HCT116 (cell line): Measurements from ENCODE around the gene COA1. TPM values are rescaled to one million over a fixed set of nuclear protein-coding genes. Genes with fewer than 3 reads are reported as not detected.

Experiments used
- ATAC-seq: fragments of 200-7000 bp; cut with Tn5 transposase; 2 replicates; pipeline ENCODE4 v1.9.1; 2020; ENCODE audit warnings: mild to moderate bottlenecking, moderate library complexity
- BruUV-seq: library from RNA; stranded (reverse); fragments of 400-500 nt; replicated peaks from 2 replicates; lab custom pipeline; 2021; lab: Mats Ljungman, UMichigan
- CTCF ChIA-PET: fragments of 300-600 bp; sonication (Branson Sonifier 250); formaldehyde crosslinking; loops from one replicate; lab custom pipeline; 2021; ENCODE audit warnings: antibody characterized with exemption; lab: Charles Lee
- POLR2A ChIA-PET: fragments of 300-600, 350-600 bp; sonication (Branson Sonifier 250); formaldehyde crosslinking; loops from one replicate; lab custom pipeline; 2021; ENCODE audit warnings: antibody characterized with exemption; lab: Charles Lee
- RAD21 ChIA-PET, 2 experiments: fragments of 300-600 bp; sonication (Branson Sonifier 250); formaldehyde crosslinking; loops; one replicate each; lab custom pipeline; 2023; ENCODE audit warnings: low total read pairs in 2 of 2; ENCODE audit not compliant: uncharacterized antibody in 2 of 2, unreplicated experiment in 2 of 2, low non-redundant PET in 1 of 2; lab: Charles Lee
- DNase-seq: peaks from one replicate; pipeline ENCODE4 v3.0.0-alpha.2; 2010; ENCODE audit warnings: low read depth, low spot score
- H2AFZ ChIP-seq: fragments of 200-600 bp; shearing (Covaris generic), sonication (generic); 2 replicates; pipeline ENCODE4 v1.6.1; 2017; ENCODE audit warnings: low read depth, mixed run types, mixed read lengths, antibody characterized with exemption, low read length; ENCODE audit not compliant: poor library complexity, severe bottlenecking
- H3K27ac ChIP-seq: 2 replicates; pipeline ENCODE4 v1.5.1; 2012; ENCODE audit warnings: low read depth, low read length
- H3K27me3 ChIP-seq: fragments of 200-600 bp; sonication (generic); 2 replicates; pipeline ENCODE4 v1.6.1; 2016; ENCODE audit warnings: mixed run types, low read length, mixed read lengths; ENCODE audit not compliant: insufficient read depth
- H3K36me3 ChIP-seq, 2 experiments: fragments of 200-500 bp in 1 of 2; fragments of 200-600 bp in 1 of 2; sonication (Bioruptor generic) in 1 of 2; sonication (generic) in 1 of 2; 2 replicates each; pipeline versions ENCODE4 v1.5.1 to v1.6.1; 2014 to 2016; ENCODE audit warnings: low read length in 2 of 2, inconsistent platforms in 1 of 2, mixed read lengths in 1 of 2, mixed run types in 1 of 2; ENCODE audit not compliant: insufficient read depth in 2 of 2, control insufficient read depth in 1 of 2
- H3K4me1 ChIP-seq, 2 experiments: fragments of 200-600 bp in 1 of 2; sonication (generic) in 1 of 2; 2 replicates each; pipeline versions ENCODE4 v1.5.1 to v1.6.1; 2012 to 2017; ENCODE audit warnings: low read length in 2 of 2, inconsistent platforms in 1 of 2, mild to moderate bottlenecking in 1 of 2, mixed read lengths in 1 of 2, mixed run types in 1 of 2, moderate library complexity in 1 of 2; ENCODE audit not compliant: insufficient read depth in 2 of 2, control insufficient read depth in 1 of 2
- H3K4me2 ChIP-seq: fragments of 200-600 bp; sonication (generic); 2 replicates; pipeline ENCODE4 v1.6.1; 2017; ENCODE audit warnings: mixed run types, low read length, mixed read lengths
- H3K4me3 ChIP-seq, 2 experiments: fragments of 200-600 bp in 1 of 2; sonication (generic) in 1 of 2; replicated peaks in 1 of 2; 2 replicates each; pipeline ENCODE4 v1.5.1; 2011 to 2016; ENCODE audit warnings: low read length in 2 of 2, control low read depth in 1 of 2, low read depth in 1 of 2, mild to moderate bottlenecking in 1 of 2, mixed read lengths in 1 of 2, mixed run types in 1 of 2
- H3K79me2 ChIP-seq: fragments of 200-600 bp; sonication (generic); 2 replicates; pipeline ENCODE4 v1.6.1; 2017; ENCODE audit warnings: mild to moderate bottlenecking, mixed run types, low read length, moderate library complexity, mixed read lengths; ENCODE audit not compliant: insufficient read depth
- H3K9ac ChIP-seq: fragments of 200-600 bp; sonication (generic); 2 replicates; pipeline ENCODE4 v1.6.1; 2016; ENCODE audit warnings: low read length, mixed read lengths
- H3K9me2 ChIP-seq: fragments of 200-600 bp; sonication (generic), shearing (Covaris generic); 2 replicates; pipeline ENCODE4 v1.6.1; 2017; ENCODE audit warnings: mixed run types, mild to moderate bottlenecking, moderate library complexity; ENCODE audit not compliant: insufficient read depth
- H3K9me3 ChIP-seq, 2 experiments: fragments of 200-500 bp in 1 of 2; fragments of 200-600 bp in 1 of 2; sonication (Bioruptor generic) in 1 of 2; sonication (generic) in 1 of 2; 2 replicates each; pipeline ENCODE4 v1.6.1; 2014 to 2017; ENCODE audit warnings: low read length in 2 of 2, mixed read lengths in 2 of 2, inconsistent platforms in 1 of 2, low read depth in 1 of 2, mild to moderate bottlenecking in 1 of 2, mixed run types in 1 of 2, moderate library complexity in 1 of 2; ENCODE audit not compliant: control insufficient read depth in 1 of 2, insufficient read depth in 1 of 2
- H4K20me1 ChIP-seq: fragments of 200-600 bp; sonication (generic), shearing (Covaris generic); 2 replicates; pipeline ENCODE4 v1.6.1; 2017; ENCODE audit warnings: mixed run types, mild to moderate bottlenecking, moderate library complexity; ENCODE audit not compliant: insufficient read depth
- CBX3 ChIP-seq: IDR thresholded peaks from 2 replicates; pipeline ENCODE4 v1.6.1; 2012; ENCODE audit warnings: low read depth
- CEBPB ChIP-seq: IDR thresholded peaks from 2 replicates; pipeline ENCODE4 v1.6.1; 2012; ENCODE audit warnings: low read depth
- CTCF ChIP-seq, 3 experiments: fragments of 200-600 bp in 1 of 3; sonication (generic) in 1 of 3; IDR thresholded peaks in 2 of 3; conservative IDR thresholded peaks in 1 of 3; 2 replicates each; pipeline ENCODE4 v1.5.1; 2012 to 2017; ENCODE audit warnings: low read depth in 2 of 3, low read length in 2 of 3, antibody characterized with exemption in 1 of 3, borderline replicate concordance in 1 of 3, control low read depth in 1 of 3, mild to moderate bottlenecking in 1 of 3, mixed read lengths in 1 of 3, mixed run types in 1 of 3, moderate library complexity in 1 of 3; ENCODE audit not compliant: insufficient read depth in 1 of 3
- ELF1 ChIP-seq: IDR thresholded peaks from 2 replicates; pipeline ENCODE4 v1.6.1; 2012; ENCODE audit warnings: low read depth, borderline replicate concordance
- EZH2 ChIP-seq: fragments of 200-600 bp; sonication (generic); IDR thresholded peaks from 2 replicates; pipeline ENCODE4 v1.6.1; 2017; ENCODE audit warnings: antibody characterized with exemption, mixed run types
- FOSL1 ChIP-seq: IDR thresholded peaks from 2 replicates; pipeline ENCODE4 v1.6.1; 2012; ENCODE audit warnings: low read depth
- JUND ChIP-seq: IDR thresholded peaks from 2 replicates; pipeline ENCODE4 v1.6.1; 2012
- POLR2A ChIP-seq: IDR thresholded peaks from 2 replicates; pipeline ENCODE4 v1.7.0; 2011; ENCODE audit warnings: borderline replicate concordance; ENCODE audit not compliant: insufficient read depth, insufficient read length; ENCODE audit errors: extremely low read depth
- POLR2AphosphoS5 ChIP-seq: IDR thresholded peaks from 2 replicates; pipeline ENCODE4 v1.6.1; 2011; ENCODE audit warnings: mild to moderate bottlenecking, low read depth, low read length, moderate library complexity
- REST ChIP-seq: IDR thresholded peaks from 2 replicates; pipeline ENCODE4 v1.6.1; 2012; ENCODE audit warnings: low read depth
- SIN3A ChIP-seq: IDR thresholded peaks from 2 replicates; pipeline ENCODE4 v1.6.1; 2012; ENCODE audit warnings: low read depth
- SP1 ChIP-seq: IDR thresholded peaks from 2 replicates; pipeline ENCODE4 v1.6.1; 2012; ENCODE audit warnings: low read depth
- SRF ChIP-seq: IDR thresholded peaks from 2 replicates; pipeline ENCODE4 v1.6.1; 2012; ENCODE audit warnings: low read depth
- TCF7L2 ChIP-seq: IDR thresholded peaks from 2 replicates; pipeline ENCODE4 v1.7.0; 2011; ENCODE audit warnings: borderline replicate concordance, inconsistent platforms; ENCODE audit not compliant: insufficient read depth, insufficient read length; ENCODE audit errors: extremely low read depth
- YY1 ChIP-seq: IDR thresholded peaks from 2 replicates; pipeline ENCODE4 v1.6.1; 2011; ENCODE audit warnings: low read length, low read depth, moderate library complexity, mild to moderate bottlenecking; ENCODE audit not compliant: insufficient replicate concordance; ENCODE audit errors: extremely low read depth
- ZBTB33 ChIP-seq: IDR thresholded peaks from 2 replicates; pipeline ENCODE4 v1.6.1; 2011; ENCODE audit warnings: mild to moderate bottlenecking, low read length, moderate library complexity; ENCODE audit not compliant: insufficient replicate concordance; ENCODE audit errors: extremely low read depth
- ZFX ChIP-seq: fragments of 450-650 bp; IDR thresholded peaks from 2 replicates; pipeline ENCODE4 v1.6.1; 2017
- ZNF274 ChIP-seq: fragments of 200-500 bp; sonication (Bioruptor generic); IDR thresholded peaks from 2 replicates; pipeline ENCODE4 v1.6.1; 2014; ENCODE audit warnings: mild to moderate bottlenecking, low read depth, low read length, inconsistent platforms
- intact Hi-C: fragments of 100-400 bp; cut with micrococcal nuclease; formaldehyde crosslinking; loops from 2 replicates; pipeline ENCODE4 v1.10.0; 2022
- total RNA-seq: library from RNA; stranded (reverse); gene quantifications from one replicate; pipeline ENCODE4 v1.2.1, GENCODE V29; 2021; ENCODE audit not compliant: unreplicated experiment
- TF ChIP-seq, protein P1 (sequence below): IDR thresholded peaks from 2 replicates; pipeline ENCODE4 v1.6.1; 2012

Gene COA1
- total RNA-seq, 1 experiment from 2014 or later: 78.5 TPM

- ChIA-PET RAD21 (interaction anchor here in 1 of 2 experiments (1.3 kb wide), 1 partner anchor 140 kb away, joined by 3 read pairs; the partner anchor contains the start of gene STK17A), CTCF (interaction anchor here (1.8 to 3.8 kb wide), 2 partner anchors 78 to 140 kb away, joined by 3 to 30 read pairs; partner anchors contain the start of gene STK17A), POLR2A (no interaction called here)
- no peak overlapping the region for H3K27ac ChIP-seq
- no peak overlapping the region for H3K4me2 ChIP-seq
- TF ChIP-seq SRF (no peak), CBX3 (no peak), SIN3A (no peak), ZFX (no peak), CEBPB (no peak), YY1 (no peak), ELF1 (no peak), EZH2 (no peak), POLR2AphosphoS5 (no peak), FOSL1 (no peak), POLR2A (no peak), TCF7L2 (no peak), SP1 (no peak), ZBTB33 (no peak), JUND (no peak), REST (no peak), CTCF (IDR thresholded peaks at IDR 0.05 in 2 of 3, conservative IDR thresholded peaks at IDR 0.05 in 1 of 3; ENCODE audit: borderline replicate concordance in 1 of 3, insufficient read depth in 1 of 3, low read depth in 2 of 3, low read length in 2 of 3) (no peak), ZNF274 (no peak)
- TF ChIP-seq, protein P1, sequence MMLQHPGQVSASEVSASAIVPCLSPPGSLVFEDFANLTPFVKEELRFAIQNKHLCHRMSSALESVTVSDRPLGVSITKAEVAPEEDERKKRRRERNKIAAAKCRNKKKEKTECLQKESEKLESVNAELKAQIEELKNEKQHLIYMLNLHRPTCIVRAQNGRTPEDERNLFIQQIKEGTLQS: no peak
- no peak for ATAC-seq
- no TSS peak for BruUV-seq
- H3K9me3 ChIP-seq: no peaks in the 10 kb centered on the region
- DNase-seq: no peak
- H2AFZ ChIP-seq: no peak overlapping the region
- no peaks in the 10 kb centered on the region for H3K36me3 ChIP-seq
- H3K9ac ChIP-seq: no peak overlapping the region
- intact Hi-C loops: loop anchor here (5.0 to 10.0 kb wide), 4 partner anchors 266 to 788 kb away; partner anchors contain the start of genes MRPL32 and PSMA2
- peaks cover 32% of the 10 kb centered on the region; the same call in 1 of the 2 replicates for H4K20me1 ChIP-seq
- no peak overlapping the region for H3K4me3 ChIP-seq
- H3K27me3 ChIP-seq: no peaks in the 10 kb centered on the region
- H3K4me1 ChIP-seq: no peaks in the 10 kb centered on the region; a peak in 1 of 4 replicates
- H3K79me2 ChIP-seq: peaks cover 100% of the 10 kb centered on the region
- no peaks in the 10 kb centered on the region for H3K9me2 ChIP-seq
These were observed 6.3 kb downstream of the COA1 start for GRCh38 chr7:43723007-43723341.
